Osteocyte (in vitro differentiated cells): ENCODE measurements around the gene MGAM2. TPM values are rescaled to one million over a fixed set of nuclear protein-coding genes. Genes with fewer than 3 reads are reported as not detected.

ENCODE experiments used
- DNase-seq: peaks from one replicate; pipeline ENCODE4 v3.0.0; 2021; ENCODE audit warnings: mixed read lengths; ENCODE audit not compliant: unreplicated experiment; ENCODE audit errors: extremely low spot score
- H3K27ac Mint-ChIP-seq: one replicate; pipeline ENCODE4 v1.8.0; 2021; ENCODE audit warnings: mild to moderate bottlenecking, mixed read lengths; ENCODE audit not compliant: unreplicated experiment
- H3K27me3 Mint-ChIP-seq: one replicate; pipeline ENCODE4 v1.8.0; 2021; ENCODE audit warnings: mixed read lengths; ENCODE audit not compliant: unreplicated experiment
- H3K36me3 Mint-ChIP-seq: one replicate; pipeline ENCODE4 v1.8.0; 2021; ENCODE audit warnings: mixed read lengths; ENCODE audit not compliant: unreplicated experiment
- H3K4me1 Mint-ChIP-seq: one replicate; pipeline ENCODE4 v1.8.0; 2021; ENCODE audit warnings: mixed read lengths; ENCODE audit not compliant: unreplicated experiment
- H3K4me3 Mint-ChIP-seq: one replicate; pipeline ENCODE4 v1.8.0; 2021; ENCODE audit warnings: mild to moderate bottlenecking, moderate library complexity, mixed read lengths; ENCODE audit not compliant: unreplicated experiment
- H3K9me3 Mint-ChIP-seq: one replicate; pipeline ENCODE4 v1.8.0; 2021; ENCODE audit warnings: mixed read lengths; ENCODE audit not compliant: unreplicated experiment
- total RNA-seq: library from RNA; stranded (reverse); gene quantifications from 2 replicates; pipeline ENCODE4 v1.2.1, GENCODE V29; 2021
- TF ChIP-seq, protein P1 (sequence below): fragments of 200-600 bp; sonication (generic); IDR thresholded peaks from 2 replicates; pipeline ENCODE4 v1.5.0; 2021; ENCODE audit warnings: antibody characterized with exemption, mild to moderate bottlenecking, moderate library complexity

Gene MGAM2
- total RNA-seq, 1 donor from 2014 or later: not detected

DNA sequence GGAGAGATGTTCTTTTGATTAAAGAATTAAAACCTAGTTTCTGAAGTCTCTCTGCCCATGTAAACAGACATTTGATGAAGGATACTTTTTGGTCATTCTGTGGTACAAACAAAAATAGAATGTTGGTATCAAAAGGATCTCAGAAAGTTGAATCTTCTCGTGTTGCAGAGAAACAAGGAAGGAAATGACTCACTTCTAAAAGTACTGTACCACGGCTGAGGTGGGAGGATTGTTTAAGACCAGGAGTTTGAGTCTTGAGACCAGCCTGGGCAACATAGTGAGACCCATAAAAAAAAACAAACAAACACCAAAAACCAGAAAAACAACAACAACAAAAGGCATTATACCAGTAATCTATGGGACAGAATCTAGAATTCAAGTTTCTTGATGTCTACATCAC lies 76.6 kb downstream of the MGAM2 start:
- Mint-ChIP-seq H3K4me3 (no peak overlapping the region), H3K9me3 (no peaks in the 10 kb centered on the region), H3K27ac (no peak overlapping the region), H3K27me3 (peaks cover 16% of the 10 kb centered on the region), H3K4me1 (no peaks in the 10 kb centered on the region), H3K36me3 (no peaks in the 10 kb centered on the region)
- TF ChIP-seq, protein P1, sequence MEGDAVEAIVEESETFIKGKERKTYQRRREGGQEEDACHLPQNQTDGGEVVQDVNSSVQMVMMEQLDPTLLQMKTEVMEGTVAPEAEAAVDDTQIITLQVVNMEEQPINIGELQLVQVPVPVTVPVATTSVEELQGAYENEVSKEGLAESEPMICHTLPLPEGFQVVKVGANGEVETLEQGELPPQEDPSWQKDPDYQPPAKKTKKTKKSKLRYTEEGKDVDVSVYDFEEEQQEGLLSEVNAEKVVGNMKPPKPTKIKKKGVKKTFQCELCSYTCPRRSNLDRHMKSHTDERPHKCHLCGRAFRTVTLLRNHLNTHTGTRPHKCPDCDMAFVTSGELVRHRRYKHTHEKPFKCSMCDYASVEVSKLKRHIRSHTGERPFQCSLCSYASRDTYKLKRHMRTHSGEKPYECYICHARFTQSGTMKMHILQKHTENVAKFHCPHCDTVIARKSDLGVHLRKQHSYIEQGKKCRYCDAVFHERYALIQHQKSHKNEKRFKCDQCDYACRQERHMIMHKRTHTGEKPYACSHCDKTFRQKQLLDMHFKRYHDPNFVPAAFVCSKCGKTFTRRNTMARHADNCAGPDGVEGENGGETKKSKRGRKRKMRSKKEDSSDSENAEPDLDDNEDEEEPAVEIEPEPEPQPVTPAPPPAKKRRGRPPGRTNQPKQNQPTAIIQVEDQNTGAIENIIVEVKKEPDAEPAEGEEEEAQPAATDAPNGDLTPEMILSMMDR: no peak
- DNase-seq: no peak

DNA sequence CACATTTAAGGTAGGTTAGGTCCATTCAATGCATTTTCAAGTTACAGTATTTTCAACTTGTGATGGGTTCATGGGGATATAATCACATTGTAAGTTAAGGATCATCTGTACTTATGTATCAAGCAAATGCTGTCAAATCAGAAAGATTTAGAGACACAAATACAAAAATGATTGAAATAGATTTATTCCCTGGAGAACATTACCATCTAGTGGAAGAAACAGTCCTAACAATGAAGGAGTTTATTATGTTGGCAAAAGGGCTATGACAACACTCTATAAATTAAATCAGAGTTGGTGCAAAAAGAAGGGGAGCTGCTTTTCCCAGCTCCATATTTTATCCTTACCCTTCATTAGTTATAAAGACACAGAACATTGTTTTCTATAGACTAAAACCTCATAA lies 77.3 kb downstream of the MGAM2 start:
- Mint-ChIP-seq H3K9me3 (no peaks in the 10 kb centered on the region), H3K4me3 (no peak overlapping the region), H3K36me3 (no peaks in the 10 kb centered on the region), H3K27me3 (peaks cover 22% of the 10 kb centered on the region), H3K4me1 (no peaks in the 10 kb centered on the region), H3K27ac (no peak overlapping the region)
- DNase-seq: no peak
- TF ChIP-seq, protein P1: peak; percentile 61

DNA sequence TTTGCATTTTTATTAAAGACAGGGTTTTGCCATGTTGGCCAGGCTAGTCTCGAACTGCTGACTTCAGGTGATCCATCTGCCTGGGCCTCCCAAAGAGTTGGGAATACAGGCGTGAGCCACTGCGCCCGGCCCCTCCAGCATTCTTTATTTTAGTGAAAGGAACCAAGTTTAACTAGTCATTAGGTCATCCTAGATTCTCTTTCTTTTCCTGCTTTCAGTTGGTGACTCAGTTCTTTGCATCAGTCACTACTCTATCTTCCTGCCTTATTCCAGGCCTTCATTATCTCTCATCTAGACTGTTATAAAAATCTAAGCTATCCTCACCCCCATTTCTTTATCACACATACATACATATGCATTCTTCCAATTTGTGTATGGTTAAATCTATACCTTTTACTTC lies 82.7 kb downstream of the MGAM2 start:
- Mint-ChIP-seq H3K4me3 (no peak overlapping the region), H3K27ac (no peak overlapping the region), H3K27me3 (peaks cover 17% of the 10 kb centered on the region), H3K36me3 (no peaks in the 10 kb centered on the region), H3K4me1 (no peaks in the 10 kb centered on the region), H3K9me3 (no peaks in the 10 kb centered on the region)
- TF ChIP-seq, protein P1: no peak
- no peak for DNase-seq

DNA sequence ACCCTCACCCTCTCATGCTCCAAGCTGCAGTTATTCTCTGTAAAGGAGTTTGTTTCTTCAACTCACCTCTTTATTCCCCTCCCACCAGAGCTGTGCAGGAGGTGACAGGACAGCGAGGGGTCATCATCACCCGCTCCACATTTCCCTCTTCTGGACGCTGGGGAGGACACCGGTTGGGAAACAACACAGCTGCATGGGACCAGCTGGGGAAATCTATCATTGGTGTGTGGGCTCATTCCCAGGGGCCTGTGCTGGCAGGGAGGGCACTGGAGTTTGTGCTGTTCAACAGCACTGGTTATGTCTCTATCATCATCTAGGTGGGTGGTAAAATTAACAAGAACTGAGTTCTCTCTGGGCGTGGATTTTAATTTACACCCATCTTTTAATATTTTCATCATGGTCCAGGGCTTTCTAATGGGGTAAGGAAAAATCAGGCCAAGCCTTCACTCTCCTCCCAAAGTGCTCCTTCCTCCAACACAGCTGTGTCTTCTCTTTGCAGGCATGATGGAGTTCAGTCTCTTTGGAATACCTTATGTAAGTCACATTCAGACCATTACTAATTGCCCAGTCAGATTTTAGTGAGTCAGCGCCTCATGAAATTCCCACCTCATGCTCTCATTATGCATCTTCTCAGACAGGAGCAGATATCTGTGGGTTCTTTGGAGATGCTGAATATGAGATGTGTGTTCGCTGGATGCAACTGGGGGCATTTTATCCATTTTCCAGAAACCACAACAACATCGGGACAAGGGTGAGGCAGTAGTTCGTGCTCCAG lies 84.7 kb downstream of the MGAM2 start:
- H3K36me3 Mint-ChIP-seq: no peaks in the 10 kb centered on the region
- no peaks in the 10 kb centered on the region for H3K4me1 Mint-ChIP-seq
- TF ChIP-seq, protein P1: no peak
- H3K4me3 Mint-ChIP-seq: no peak overlapping the region
- peaks cover 17% of the 10 kb centered on the region for H3K27me3 Mint-ChIP-seq
- H3K27ac Mint-ChIP-seq: no peak overlapping the region
- H3K9me3 Mint-ChIP-seq: no peaks in the 10 kb centered on the region
- no peak for DNase-seq

DNA sequence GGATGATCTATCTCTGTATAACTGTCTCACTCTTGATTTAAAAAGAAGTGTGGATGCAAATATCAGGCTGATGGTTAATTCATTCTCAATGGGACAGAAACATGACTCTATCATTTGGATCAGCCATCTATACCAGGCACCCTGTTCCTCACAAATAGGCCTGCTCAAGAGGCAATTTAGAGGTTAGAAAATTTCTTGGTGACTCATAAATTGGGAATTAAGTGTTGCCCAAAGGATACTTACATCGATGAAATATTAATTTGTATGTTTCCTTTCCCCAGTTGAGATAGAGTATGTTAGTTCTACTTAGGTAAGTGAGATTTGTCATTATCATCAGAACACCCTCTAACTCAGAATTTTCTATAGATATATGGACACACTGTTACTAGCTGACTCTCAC lies 88.7 kb downstream of the MGAM2 start:
- Mint-ChIP-seq H3K4me3 (no peak overlapping the region), H3K27me3 (peaks cover 10% of the 10 kb centered on the region), H3K27ac (no peak overlapping the region), H3K9me3 (no peaks in the 10 kb centered on the region), H3K36me3 (no peaks in the 10 kb centered on the region), H3K4me1 (no peaks in the 10 kb centered on the region)
- TF ChIP-seq, protein P1: no peak
- DNase-seq: no peak
